Measurements from ENCODE around the gene ACTR2.

Gene ACTR2

DNA sequence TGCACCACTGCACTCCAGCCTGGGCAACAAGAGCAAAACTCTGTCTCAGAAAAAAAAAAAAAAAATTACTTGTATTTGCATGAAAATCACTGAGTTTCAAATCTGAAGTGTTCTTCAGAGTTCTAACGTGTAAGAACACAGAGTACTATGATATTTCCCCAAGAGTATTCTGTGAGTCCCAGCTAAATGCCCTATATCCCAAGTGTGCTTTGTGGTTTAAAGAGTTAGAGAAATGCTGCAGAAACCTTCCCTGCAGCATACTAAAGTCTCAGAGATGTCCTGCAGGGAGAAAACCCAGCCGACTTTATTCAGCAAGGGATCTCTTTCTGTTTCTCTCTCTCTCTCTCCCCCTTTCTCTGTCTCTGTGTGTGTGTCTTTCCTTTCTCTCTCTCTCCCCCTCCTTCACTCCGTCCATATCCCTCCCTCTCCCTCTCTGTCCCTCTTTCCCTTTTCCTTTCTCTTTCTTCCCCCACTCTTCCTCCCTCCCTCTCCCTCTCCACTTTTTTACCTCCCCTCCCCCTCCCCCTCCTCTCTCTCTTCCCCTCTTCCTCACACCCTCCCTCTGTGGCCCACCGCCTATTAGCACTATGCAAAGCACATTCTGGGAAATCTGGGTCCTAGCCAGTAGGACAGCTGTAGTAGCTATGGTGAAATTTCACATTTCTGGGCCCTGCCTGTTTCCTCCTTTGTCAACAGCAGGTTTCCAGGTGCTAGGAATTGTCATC is 54.2 kb downstream of the ACTR2 start:
- DNase-seq: no peak

DNA sequence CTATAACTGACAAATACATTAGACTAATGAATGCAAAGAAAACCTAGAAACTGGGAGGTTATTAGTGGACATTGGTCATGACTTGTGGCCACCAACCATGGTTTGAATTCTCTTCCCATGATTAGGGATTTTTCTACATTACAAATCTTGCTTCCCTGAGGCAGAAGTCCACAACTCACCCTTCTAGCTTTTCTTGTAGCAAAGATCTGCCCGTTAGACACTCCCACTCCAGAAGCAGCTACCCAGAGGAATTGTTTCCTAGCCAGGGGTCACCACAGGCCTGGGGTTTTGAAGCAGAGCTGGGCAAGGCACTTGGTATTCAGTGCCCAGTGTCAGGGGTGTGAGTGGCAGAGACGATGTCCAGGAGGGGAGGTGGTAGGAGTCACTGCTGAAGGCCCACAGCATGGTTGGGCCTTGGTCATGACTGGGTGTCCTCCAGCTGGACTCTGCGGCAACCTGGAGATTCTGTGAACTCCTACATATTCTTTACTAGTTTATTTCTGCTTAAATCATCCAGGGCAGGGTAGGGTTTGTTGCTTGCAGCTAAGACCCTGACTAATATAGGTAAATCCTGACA is 54.9 kb downstream of the ACTR2 start:
- DNase-seq: no peak

- DNase-seq: no peak
Observed at GRCh38 chr2:65287364-65287763, 59.7 kb downstream of the ACTR2 start.

DNA sequence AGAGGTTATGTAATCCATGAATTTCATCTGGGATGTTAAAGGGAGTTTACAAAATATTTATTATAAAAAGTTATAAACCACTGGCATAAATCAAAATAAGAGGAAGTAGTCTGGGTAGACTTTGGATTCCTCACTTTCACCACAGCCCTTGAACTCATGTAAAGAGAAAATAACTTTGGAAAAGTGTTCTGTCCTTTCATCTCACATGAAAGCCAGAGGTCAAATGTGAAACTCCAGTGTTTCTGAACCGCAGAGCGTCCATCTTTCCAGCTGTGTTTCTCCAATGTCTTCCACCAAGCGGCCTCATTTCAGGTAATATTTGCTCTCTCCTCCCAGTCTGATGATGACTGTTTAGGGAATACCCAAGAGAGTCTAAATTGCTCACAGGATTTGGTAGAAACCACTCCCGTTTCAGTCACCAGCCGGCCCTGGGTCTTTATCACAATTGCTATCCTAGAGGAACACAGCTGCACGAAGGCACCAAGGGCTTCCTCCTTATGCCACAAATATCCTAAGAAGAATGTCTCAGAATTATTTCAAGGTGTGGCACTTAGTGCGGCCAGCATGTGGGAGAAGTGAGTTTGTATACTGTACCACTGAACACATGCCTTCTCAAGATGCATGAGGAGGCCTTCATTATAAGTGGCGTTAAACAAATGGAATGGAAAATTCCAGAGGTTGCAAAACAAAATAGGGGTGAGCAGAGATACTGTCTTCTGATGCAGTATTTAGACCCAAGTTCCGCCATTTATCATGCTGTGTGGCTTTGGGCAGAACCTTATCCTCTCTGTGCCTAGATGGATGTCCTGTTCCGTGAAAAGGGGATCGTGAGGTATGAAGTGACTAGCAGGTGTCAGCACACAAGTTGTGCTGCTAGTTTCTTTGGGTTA is 63.8 kb downstream of the ACTR2 start:
- no peak for DNase-seq

GRCh38 chr2:65292106-65292400 is 64.4 kb downstream of the ACTR2 start:
- DNase-seq: no peak

DNA sequence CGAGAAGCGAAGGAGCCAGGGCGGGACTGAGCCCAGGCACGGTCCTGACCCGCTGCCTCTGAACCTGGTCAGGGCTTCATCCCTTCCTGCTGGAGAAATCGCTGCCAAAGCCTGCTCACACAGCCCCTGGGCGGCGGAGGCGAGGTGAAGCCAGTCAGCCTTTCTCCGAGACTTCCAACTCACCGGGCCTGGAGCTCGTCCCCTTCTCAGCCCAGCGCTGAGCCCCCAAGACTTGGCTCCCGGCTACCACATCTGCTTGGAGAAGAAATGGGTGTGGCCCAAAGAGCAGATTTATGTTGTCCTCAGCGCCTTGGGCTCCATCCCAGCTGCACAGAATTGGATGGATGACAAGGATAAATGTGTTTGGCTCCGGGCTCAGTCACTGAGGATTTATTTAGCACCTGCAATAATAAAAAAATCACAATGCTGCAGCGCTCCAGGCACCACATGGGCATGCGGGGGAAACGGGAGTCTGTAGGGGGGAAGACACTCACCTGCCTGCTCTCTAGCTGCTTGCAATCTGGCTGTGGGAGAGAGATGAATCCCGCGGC is 64.9 kb downstream of the ACTR2 start:
- no peak for DNase-seq

- DNase-seq: no peak
Observed at GRCh38 chr2:65293376-65293775, 65.7 kb downstream of the ACTR2 start.

- DNase-seq: no peak
Observed at GRCh38 chr2:65294136-65294535, 66.5 kb downstream of the ACTR2 start.

- no peak for DNase-seq
Observed at GRCh38 chr2:65294701-65295100, 67.1 kb downstream of the ACTR2 start.

DNA sequence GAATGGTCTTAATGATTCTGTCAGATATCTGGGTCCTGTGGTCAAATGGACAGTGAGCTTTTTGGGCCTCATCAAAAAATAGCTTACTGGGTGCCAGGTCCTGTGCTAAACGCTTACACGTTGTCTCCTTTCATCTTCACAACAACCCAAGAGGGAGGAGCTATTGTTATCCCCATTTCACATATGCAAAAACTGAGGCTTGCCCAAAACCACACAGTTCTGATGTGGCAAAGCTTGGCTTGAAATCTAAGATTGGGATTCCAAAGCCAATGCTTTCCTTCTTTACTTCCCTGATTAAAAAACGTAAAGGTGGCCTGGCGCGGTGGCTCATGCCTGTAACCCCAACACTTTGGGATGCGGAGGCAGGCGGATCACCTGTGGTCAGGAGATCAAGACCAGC is 69.3 kb downstream of the ACTR2 start:
- no peak for DNase-seq

DNA sequence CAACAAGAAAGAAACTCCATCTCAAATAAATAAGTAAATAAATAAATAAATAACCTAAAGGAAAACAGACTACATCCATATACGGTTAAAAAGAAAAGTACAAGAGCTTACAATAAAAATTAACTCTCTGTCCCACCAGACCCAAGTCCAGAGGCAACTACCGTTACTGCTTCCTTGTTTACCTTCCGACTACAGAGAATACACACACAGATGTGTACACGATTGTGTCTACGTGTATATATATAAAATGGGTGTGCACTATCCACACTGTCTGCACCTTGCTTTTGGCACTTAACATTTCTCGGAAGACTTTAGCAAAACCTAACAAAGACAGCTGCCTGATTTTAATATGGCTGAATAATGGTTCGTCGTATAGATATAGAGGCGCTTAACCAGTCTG is 69.9 kb downstream of the ACTR2 start:
- no peak for DNase-seq

DNA sequence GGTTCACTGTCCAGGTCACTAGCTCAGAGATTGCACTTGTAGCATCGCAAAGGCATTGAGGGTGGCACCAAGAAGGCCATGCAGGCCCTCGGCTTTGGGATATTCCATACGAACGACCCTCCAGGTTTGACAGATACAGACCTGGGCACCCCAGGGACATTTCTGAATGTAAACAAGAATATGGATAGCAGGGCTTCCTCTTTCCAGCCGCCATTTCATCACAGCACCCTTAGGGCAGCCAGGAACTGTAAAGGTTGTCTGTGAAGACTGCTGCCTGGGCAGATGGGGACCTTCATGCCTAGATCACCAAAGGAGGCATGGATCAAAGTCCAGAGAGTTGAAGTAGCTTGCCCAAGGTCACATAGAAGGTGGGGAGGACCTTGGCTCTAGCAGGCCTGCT is 70.5 kb downstream of the ACTR2 start:
- DNase-seq: no peak

GRCh38 chr2:65299246-65299645 is 71.6 kb downstream of the ACTR2 start:
- peak; percentile 26 for DNase-seq

GRCh38 chr2:65300134-65300760 is 72.6 kb downstream of the ACTR2 start:
- no peak for DNase-seq

DNA sequence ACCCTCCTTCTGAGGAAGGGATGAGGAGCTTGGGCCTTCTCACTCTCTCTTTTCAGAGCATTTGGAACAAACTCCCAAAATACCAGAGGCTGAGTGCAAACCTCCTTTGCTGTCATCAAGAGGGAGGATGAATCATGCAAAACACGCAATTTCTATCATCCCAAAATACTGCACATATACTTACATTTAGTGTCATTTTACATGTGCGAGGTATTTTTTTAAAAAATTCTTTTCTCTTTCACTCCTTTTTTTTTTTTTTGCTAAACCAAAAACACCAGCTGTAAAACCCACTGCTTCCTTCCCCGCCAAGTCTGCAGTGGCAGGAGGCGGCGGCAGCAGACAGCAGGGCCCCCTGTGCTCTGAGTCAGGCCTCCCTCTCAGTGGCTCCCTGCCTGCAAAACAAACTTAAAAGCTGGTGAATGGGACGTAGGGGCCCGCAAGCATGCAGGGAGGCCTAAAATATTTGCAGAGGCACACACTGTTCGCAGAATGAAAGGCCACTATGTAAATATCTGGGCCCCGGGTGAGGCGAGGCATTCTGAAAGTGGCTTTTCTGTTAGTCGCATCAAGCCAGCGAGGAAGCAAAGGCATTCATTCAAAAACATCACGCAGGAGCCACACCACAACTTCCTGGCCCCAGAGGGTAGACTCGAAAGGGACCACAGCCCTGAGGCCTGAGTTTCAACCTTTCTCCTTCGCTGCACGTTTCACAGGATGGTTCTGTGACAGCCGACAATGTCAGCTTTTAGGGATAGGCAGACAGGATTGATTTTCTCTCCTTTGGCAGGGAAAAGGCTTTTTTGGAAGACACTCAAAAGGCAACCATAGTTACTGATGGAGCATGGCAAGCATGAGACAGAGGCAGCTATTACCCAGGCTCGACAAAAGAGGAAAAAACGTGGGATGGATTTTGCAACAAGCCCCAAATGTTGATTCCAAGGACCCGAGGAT is 73.4 kb downstream of the ACTR2 start:
- peak; percentile 64 for DNase-seq

- no peak for DNase-seq
Observed at GRCh38 chr2:65305934-65306333, 78.3 kb downstream of the ACTR2 start.

DNA sequence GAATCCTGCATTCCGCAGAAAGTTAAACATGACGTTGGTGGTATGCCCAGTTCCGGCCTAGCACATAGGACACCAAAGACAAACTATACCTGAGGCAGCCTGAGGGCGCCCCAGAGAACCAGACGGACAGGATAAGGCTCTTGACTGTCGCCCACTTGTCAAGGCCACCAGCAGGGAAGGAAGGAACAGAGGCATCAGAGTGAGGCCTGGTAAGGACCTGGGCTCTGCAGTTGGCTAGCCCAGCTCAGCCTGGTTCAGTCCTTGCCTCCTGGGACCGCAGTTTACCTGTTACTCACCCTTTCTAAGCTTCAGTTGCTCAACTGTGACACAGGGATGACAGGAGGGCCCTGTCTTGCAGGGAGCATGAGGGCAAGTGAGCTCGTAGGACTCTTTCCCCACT is 82.1 kb downstream of the ACTR2 start:
- no peak for DNase-seq

GRCh38 chr2:65311049-65311448 is 83.4 kb downstream of the ACTR2 start:
- no peak for DNase-seq

DNA sequence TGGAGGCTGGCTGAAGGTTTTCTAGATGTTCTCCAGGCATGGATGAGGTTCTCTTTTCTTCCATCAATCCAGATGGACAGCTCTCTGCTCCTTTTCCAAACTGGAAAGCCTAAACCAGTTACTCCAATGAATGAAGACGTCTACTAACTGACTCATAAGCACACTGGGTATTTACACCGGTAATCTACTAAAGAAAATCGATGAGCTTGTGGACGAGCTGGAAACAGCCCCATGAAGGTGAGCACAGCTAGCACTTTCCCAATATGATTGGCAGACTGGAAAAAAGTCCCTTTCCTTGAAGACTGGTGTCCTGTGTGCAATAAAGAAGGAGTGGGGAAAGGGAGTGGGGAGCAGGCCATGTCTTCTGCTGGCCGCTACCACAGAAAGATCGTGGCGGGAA is 84.0 kb downstream of the ACTR2 start:
- DNase-seq: no peak

DNA sequence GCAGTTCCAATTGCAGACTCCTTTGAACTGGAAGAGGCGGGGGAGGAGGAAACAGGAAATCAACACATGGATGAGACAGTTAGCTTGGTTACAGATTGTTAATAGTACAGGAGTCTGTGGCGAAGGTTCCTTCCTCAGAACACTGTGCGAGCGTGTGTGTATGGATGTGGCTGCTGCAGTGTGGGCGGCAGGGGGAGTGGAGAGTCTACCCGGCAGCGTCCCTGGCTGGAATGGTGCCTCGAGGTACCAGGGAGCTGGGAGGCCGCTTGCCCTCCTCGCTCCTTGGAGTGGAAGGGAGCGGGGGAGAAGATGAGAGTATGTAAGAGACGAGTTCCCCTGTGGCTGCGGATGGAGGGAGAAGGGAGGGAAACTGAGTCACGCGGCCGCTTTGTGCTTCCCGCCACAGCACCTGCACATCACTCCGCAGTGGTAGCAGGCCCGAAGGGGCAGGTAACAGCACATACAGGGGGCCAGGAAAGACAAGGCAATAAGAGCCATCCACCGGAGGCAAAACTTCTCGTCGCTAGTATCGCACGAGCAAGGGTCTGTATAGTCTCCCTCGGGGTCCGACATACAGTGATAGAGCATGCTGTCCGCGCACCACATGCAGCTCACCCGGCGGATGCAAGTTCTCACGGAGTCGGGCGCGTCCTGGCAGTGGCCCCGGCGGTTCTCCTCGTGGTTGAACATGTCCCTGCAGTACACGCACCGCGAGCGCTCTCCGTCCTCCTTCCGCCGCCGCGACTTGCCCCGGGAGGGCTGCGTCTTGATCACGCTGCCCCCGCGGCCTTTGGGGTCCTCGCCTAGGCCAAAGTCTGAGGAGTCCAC is 85.7 kb downstream of the ACTR2 start:
- DNase-seq: no peak

- no peak for DNase-seq
Observed at GRCh38 chr2:65313954-65314256, 86.3 kb downstream of the ACTR2 start.

Data from stimulated activated CD4-positive, alpha-beta T cell treated with anti-CD3 and anti-CD28 coated beads, Interleukin-12 subunit alpha, Interleukin-12 subunit beta, amount 100 ng/mL, for 4 hours (primary cell).